ENCODE measurements around the gene TRIM2.

Gene TRIM2

DNA sequence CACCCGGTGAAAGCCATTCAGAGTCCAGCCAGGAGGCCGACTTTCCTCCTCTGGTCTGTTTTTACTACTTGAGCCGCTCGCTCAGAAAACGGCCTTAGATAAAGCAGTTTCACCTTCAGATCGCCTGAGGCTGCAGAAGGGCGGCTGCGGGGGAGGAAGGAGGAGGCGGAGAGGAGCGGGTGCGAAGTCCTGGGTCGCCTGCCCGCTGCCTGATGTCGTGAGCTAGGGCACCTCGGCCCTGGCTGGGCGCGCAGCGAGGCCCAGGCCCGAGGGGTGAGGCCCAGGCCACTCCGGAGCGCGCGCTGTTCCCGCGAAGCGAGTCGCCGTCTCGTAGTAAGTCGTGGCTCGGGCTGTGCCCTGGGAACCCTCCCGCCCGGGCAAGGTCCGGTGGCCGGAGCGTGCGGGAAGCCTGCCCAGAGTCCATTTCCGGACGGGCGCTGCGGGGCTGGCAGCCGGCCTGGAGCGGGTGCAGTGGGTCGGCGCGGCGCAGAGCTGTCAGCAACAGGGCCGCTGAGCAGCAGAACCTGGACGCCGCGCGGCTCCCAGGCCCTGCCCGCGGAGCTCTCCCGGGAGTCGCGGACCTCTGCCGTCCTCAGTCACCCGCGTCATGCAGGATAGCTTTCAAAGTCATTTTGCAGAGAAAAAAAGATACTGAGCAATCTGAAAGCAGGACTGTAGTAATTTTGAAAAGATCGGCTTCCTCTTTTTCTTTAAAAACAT, 18.6 kb downstream of the TRIM2 start:
- H3K27ac ChIP-seq (replicated peaks), result no peak overlapping the region
- peaks cover 4% of the 10 kb centered on the region for H3K27me3 ChIP-seq (ENCODE audit: insufficient read depth, poor library complexity, severe bottlenecking)
- TF ChIP-seq, protein P1, sequence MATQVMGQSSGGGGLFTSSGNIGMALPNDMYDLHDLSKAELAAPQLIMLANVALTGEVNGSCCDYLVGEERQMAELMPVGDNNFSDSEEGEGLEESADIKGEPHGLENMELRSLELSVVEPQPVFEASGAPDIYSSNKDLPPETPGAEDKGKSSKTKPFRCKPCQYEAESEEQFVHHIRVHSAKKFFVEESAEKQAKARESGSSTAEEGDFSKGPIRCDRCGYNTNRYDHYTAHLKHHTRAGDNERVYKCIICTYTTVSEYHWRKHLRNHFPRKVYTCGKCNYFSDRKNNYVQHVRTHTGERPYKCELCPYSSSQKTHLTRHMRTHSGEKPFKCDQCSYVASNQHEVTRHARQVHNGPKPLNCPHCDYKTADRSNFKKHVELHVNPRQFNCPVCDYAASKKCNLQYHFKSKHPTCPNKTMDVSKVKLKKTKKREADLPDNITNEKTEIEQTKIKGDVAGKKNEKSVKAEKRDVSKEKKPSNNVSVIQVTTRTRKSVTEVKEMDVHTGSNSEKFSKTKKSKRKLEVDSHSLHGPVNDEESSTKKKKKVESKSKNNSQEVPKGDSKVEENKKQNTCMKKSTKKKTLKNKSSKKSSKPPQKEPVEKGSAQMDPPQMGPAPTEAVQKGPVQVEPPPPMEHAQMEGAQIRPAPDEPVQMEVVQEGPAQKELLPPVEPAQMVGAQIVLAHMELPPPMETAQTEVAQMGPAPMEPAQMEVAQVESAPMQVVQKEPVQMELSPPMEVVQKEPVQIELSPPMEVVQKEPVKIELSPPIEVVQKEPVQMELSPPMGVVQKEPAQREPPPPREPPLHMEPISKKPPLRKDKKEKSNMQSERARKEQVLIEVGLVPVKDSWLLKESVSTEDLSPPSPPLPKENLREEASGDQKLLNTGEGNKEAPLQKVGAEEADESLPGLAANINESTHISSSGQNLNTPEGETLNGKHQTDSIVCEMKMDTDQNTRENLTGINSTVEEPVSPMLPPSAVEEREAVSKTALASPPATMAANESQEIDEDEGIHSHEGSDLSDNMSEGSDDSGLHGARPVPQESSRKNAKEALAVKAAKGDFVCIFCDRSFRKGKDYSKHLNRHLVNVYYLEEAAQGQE (IDR thresholded peaks at IDR 0.05; ENCODE audit: insufficient replicate concordance, low read depth), result no peak
- peak; percentile 61; the same call in 1 of the 2 replicates for TF ChIP-seq SPI1 (IDR thresholded peaks at IDR 0.05; ENCODE audit: borderline replicate concordance, low read depth)
- no peak for TF ChIP-seq GABPA (IDR thresholded peaks at IDR 0.05; ENCODE audit: low read depth)
- DNase-seq (ENCODE audit: low read depth in 1 of 2, low spot score in 1 of 2), result peak in 1 of 2 experiments; percentile 11
- peak overlapping the region; percentile 50 for H3K4me3 ChIP-seq (replicated peaks; ENCODE audit: insufficient read depth, low read length)

DNA sequence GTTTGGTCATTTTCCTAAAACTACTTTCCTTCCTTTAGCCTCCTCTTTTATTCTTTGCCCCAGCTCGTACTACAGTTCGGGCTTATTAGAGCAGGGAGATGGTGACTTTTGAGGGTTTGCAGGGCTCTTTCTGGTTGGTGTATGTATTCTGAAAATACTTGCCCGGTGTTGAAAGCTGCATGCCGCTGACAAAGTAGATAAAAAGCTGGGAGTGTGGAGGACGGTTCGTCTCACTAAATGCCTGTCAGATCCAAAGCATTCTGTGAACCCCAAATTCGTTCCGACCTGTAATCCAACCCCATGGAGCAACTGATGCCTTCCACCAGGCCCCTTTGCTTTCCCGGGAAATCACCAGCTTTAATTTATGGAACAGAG, 19.2 kb downstream of the TRIM2 start:
- TF ChIP-seq, protein P1 (IDR thresholded peaks at IDR 0.05; ENCODE audit: insufficient replicate concordance, low read depth), result no peak
- TF ChIP-seq GABPA (IDR thresholded peaks at IDR 0.05; ENCODE audit: low read depth) (no peak), POLR2AphosphoS5 (IDR thresholded peaks at IDR 0.05; ENCODE audit: low read depth) (no peak), SPI1 (IDR thresholded peaks at IDR 0.05; ENCODE audit: borderline replicate concordance, low read depth) (no peak)
- TF ChIP-seq, protein P2, sequence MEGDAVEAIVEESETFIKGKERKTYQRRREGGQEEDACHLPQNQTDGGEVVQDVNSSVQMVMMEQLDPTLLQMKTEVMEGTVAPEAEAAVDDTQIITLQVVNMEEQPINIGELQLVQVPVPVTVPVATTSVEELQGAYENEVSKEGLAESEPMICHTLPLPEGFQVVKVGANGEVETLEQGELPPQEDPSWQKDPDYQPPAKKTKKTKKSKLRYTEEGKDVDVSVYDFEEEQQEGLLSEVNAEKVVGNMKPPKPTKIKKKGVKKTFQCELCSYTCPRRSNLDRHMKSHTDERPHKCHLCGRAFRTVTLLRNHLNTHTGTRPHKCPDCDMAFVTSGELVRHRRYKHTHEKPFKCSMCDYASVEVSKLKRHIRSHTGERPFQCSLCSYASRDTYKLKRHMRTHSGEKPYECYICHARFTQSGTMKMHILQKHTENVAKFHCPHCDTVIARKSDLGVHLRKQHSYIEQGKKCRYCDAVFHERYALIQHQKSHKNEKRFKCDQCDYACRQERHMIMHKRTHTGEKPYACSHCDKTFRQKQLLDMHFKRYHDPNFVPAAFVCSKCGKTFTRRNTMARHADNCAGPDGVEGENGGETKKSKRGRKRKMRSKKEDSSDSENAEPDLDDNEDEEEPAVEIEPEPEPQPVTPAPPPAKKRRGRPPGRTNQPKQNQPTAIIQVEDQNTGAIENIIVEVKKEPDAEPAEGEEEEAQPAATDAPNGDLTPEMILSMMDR (IDR thresholded peaks at IDR 0.05; ENCODE audit: insufficient read depth, low read length), result no peak
- Histone ChIP-seq H3K4me3 (replicated peaks; ENCODE audit: insufficient read depth, low read length) (no peak overlapping the region), H3K27ac (replicated peaks) (no peak overlapping the region), H3K27me3 (ENCODE audit: insufficient read depth, poor library complexity, severe bottlenecking) (peaks cover 4% of the 10 kb centered on the region)
- no peak for DNase-seq (ENCODE audit: low read depth in 1 of 2, low spot score in 1 of 2)

DNA sequence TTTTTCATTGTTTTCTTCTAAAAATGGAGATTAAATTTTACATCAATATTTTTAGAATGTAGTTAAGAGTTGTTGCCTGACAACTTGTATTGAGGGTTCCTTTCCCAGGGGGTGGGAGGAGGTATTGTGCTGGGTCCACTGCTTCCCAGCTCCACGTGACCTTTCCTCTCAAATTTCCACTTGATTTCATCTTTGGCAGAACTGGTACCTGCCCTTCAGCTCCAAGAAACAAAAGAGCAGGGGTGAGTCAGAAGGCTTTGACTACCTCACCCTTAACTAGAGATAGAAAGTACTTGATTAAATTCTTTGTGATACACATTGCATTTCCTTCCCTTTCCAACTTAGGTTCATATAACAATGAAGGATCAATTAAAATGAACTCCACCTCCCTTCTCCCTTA, 19.7 kb downstream of the TRIM2 start:
- no peak overlapping the region for H3K4me3 ChIP-seq (replicated peaks; ENCODE audit: insufficient read depth, low read length)
- no peak for TF ChIP-seq POLR2AphosphoS5 (IDR thresholded peaks at IDR 0.05; ENCODE audit: low read depth)
- no peak for TF ChIP-seq SPI1 (IDR thresholded peaks at IDR 0.05; ENCODE audit: borderline replicate concordance, low read depth)
- TF ChIP-seq, protein P2 (IDR thresholded peaks at IDR 0.05; ENCODE audit: insufficient read depth, low read length), result no peak
- TF ChIP-seq, protein P1 (IDR thresholded peaks at IDR 0.05; ENCODE audit: insufficient replicate concordance, low read depth), result no peak
- TF ChIP-seq GABPA (IDR thresholded peaks at IDR 0.05; ENCODE audit: low read depth), result no peak
- DNase-seq (ENCODE audit: low read depth in 1 of 2, low spot score in 1 of 2), result no peak
- H3K27ac ChIP-seq (replicated peaks), result no peak overlapping the region
- peaks cover 2% of the 10 kb centered on the region for H3K27me3 ChIP-seq (ENCODE audit: insufficient read depth, poor library complexity, severe bottlenecking)

Data from HL-60 (cell line).